ENCODE data around the gene CENPO. TPM values are rescaled to one million over a fixed set of nuclear protein-coding genes. Genes with fewer than 3 reads are reported as not detected.

Gene CENPO
- total RNA-seq, 1 experiment from 2014 or later, result 39.3 TPM

DNA sequence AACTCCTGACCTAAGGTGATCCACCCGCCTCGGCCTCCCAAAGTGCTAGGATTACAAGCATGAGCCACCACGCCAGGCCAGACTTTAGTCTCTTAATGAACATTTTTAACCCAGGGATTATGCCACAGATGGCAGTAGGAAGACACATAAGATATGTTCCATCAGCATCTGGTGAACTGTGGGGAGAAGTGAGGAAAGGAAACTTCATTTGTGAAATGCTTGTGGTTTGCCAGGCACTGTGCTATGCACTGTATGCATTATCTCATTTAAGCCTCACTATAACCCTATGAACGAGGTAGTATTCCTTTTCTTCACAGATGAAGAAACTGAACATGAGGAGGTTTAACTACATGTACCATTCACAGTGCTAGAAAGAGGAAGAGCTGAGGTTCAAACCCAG lies 29.4 kb upstream of the CENPO start:
- CTCF ChIA-PET, result no interaction called here
- Histone ChIP-seq H3K4me1 (ENCODE audit: control insufficient read depth, insufficient read depth, low read length) (no peaks in the 10 kb centered on the region), H3K4me3 (ENCODE audit: low read depth in 2 of 2, low read length in 2 of 2) (no peak overlapping the region), H3K9me3 (ENCODE audit: control insufficient read depth, insufficient read depth, low read depth, low read length) (no peaks in the 10 kb centered on the region), H3K27me3 (ENCODE audit: control insufficient read depth, insufficient read depth, low read length) (no peaks in the 10 kb centered on the region), H3K36me3 (ENCODE audit: control insufficient read depth, insufficient read depth, low read length) (peaks cover 8% of the 10 kb centered on the region; the same call in 1 of the 2 replicates), H3K27ac (ENCODE audit: low read length) (no peak overlapping the region)
- DNase-seq (ENCODE audit: low read depth, low spot score) (no peak), ATAC-seq (no peak)
- POLR2A ChIA-PET, result no interaction called here
- in situ Hi-C loops (cut with HindIII; ENCODE audit: low pct_unique_long_range_greater_than_20kb, low sequenced_read_pairs) (no loop called here), intact Hi-C loops (cut with micrococcal nuclease; ENCODE audit: unreplicated experiment) (no loop called here)
- no peak for TF ChIP-seq REST (IDR thresholded peaks at IDR 0.05; ENCODE audit: insufficient read depth in 1 of 2, low read depth in 2 of 2, low read length in 1 of 2)
- no peak for TF ChIP-seq CTCF (IDR thresholded peaks at IDR 0.05)
- TF ChIP-seq TCF7L2 (IDR thresholded peaks at IDR 0.05; ENCODE audit: low read depth, low read length), result no peak
- TF ChIP-seq SIN3A (IDR thresholded peaks at IDR 0.05; ENCODE audit: borderline replicate concordance, insufficient read depth, low read depth, low read length), result no peak
- TF ChIP-seq POLR2AphosphoS5 (IDR thresholded peaks at IDR 0.05; ENCODE audit: low read depth, low read length), result no peak
- no TSS peak for BruUV-seq (replicated peaks)

DNA sequence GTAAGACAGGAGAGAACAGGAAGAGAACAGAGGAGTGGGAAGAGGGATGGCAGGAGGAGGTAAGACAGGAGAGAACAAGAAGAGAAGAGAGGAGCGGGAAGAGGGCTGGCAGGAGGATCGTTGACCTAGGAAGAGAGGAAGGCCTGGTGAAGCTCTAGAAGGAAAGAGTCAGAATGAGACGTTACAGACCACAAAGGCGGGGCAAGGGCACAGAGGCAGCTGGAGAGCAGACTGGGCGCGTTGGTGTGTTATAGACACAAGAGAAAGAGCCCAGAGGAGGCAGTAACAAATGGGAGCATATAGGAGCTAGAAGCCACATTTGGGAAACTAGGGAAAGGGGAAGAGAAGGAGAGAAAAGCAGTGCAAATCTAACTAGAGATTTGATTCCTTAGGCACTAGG lies 26.6 kb upstream of the CENPO start:
- POLR2A ChIA-PET, result interaction anchor here (1.0 kb wide), 1 partner anchor 10 kb away, joined by 9 read pairs; no protein-coding TSS in a partner anchor
- no peak for DNase-seq (ENCODE audit: low read depth, low spot score)
- ATAC-seq, result no peak
- no peak overlapping the region for H3K27ac ChIP-seq (ENCODE audit: low read length)
- no TSS peak for BruUV-seq (replicated peaks)
- H3K4me3 ChIP-seq (ENCODE audit: low read depth in 2 of 2, low read length in 2 of 2), result no peak overlapping the region
- in situ Hi-C loops (cut with HindIII; ENCODE audit: low pct_unique_long_range_greater_than_20kb, low sequenced_read_pairs) (no loop called here), intact Hi-C loops (cut with micrococcal nuclease; ENCODE audit: unreplicated experiment) (no loop called here)
- TF ChIP-seq TCF7L2 (IDR thresholded peaks at IDR 0.05; ENCODE audit: low read depth, low read length), result no peak
- TF ChIP-seq REST (IDR thresholded peaks at IDR 0.05; ENCODE audit: insufficient read depth in 1 of 2, low read depth in 2 of 2, low read length in 1 of 2), result no peak
- no peak for TF ChIP-seq POLR2AphosphoS5 (IDR thresholded peaks at IDR 0.05; ENCODE audit: low read depth, low read length)
- TF ChIP-seq SIN3A (IDR thresholded peaks at IDR 0.05; ENCODE audit: borderline replicate concordance, insufficient read depth, low read depth, low read length), result no peak
- TF ChIP-seq CTCF (IDR thresholded peaks at IDR 0.05), result no peak
- H3K4me1 ChIP-seq (ENCODE audit: control insufficient read depth, insufficient read depth, low read length), result no peaks in the 10 kb centered on the region
- H3K36me3 ChIP-seq (ENCODE audit: control insufficient read depth, insufficient read depth, low read length), result no peaks in the 10 kb centered on the region
- H3K27me3 ChIP-seq (ENCODE audit: control insufficient read depth, insufficient read depth, low read length), result no peaks in the 10 kb centered on the region
- no peaks in the 10 kb centered on the region for H3K9me3 ChIP-seq (ENCODE audit: control insufficient read depth, insufficient read depth, low read depth, low read length)
- CTCF ChIA-PET, result no interaction called here
